Neural crest cell (in vitro differentiated cells): ENCODE results near the gene RASGEF1C. TPM values are rescaled to one million over a fixed set of nuclear protein-coding genes. Genes with fewer than 3 reads are reported as not detected.

Experiments
- DNase-seq: peaks from one replicate; pipeline ENCODE4 v3.0.0; 2021; ENCODE audit warnings: low read depth, mixed read lengths, low spot score
- H3K27ac Mint-ChIP-seq: one replicate; pipeline ENCODE4 v1.8.0; 2021; ENCODE audit warnings: mild to moderate bottlenecking, mixed read lengths; ENCODE audit not compliant: unreplicated experiment
- H3K27me3 Mint-ChIP-seq: 2 replicates; pipeline ENCODE4 v1.8.0; 2021; ENCODE audit warnings: low read depth, mild to moderate bottlenecking, mixed read lengths
- H3K36me3 Mint-ChIP-seq: 2 replicates; pipeline ENCODE4 v1.8.0; 2021; ENCODE audit warnings: low read depth, mild to moderate bottlenecking, mixed read lengths
- H3K4me1 Mint-ChIP-seq: 2 replicates; pipeline ENCODE4 v1.8.0; 2021; ENCODE audit warnings: mixed read lengths
- H3K4me3 Mint-ChIP-seq: one replicate; pipeline ENCODE4 v1.8.0; 2021; ENCODE audit warnings: mild to moderate bottlenecking, mixed read lengths
- H3K9me3 Mint-ChIP-seq: 2 replicates; pipeline ENCODE4 v1.8.0; 2021; ENCODE audit warnings: mixed read lengths
- CTCF ChIP-seq: fragments of 200-600 bp; sonication (generic); conservative IDR thresholded peaks from 2 replicates; pipeline ENCODE4 v1.5.0; 2021; ENCODE audit warnings: antibody characterized with exemption, mild to moderate bottlenecking
- total RNA-seq: library from RNA; stranded (reverse); gene quantifications from 2 replicates; pipeline ENCODE4 v1.2.1, GENCODE V29; 2021

The RASGEF1C gene
- total RNA-seq, 1 donor from 2014 or later = 1.7 TPM

GRCh38 chr5:180068519-180069090 is 140.4 kb downstream of the RASGEF1C start:
- Mint-ChIP-seq H3K9me3 (peaks cover 5% of the 10 kb centered on the region), H3K36me3 (peaks cover 12% of the 10 kb centered on the region), H3K4me1 (peaks cover 41% of the 10 kb centered on the region), H3K4me3 (peak overlapping the region; percentile 84), H3K27ac (peak overlapping the region; percentile 51), H3K27me3 (peaks cover 2% of the 10 kb centered on the region)
- TF ChIP-seq CTCF = no peak
- no peak for DNase-seq

- DNase-seq = no peak
These were observed 141.0 kb downstream of the RASGEF1C start for GRCh38 chr5:180067986-180068385.

GRCh38 chr5:180060192-180060591 is 148.8 kb downstream of the RASGEF1C start:
- Mint-ChIP-seq H3K4me1 (peaks cover 68% of the 10 kb centered on the region), H3K27me3 (no peaks in the 10 kb centered on the region), H3K9me3 (peaks cover 3% of the 10 kb centered on the region), H3K27ac (no peak overlapping the region), H3K36me3 (peaks cover 24% of the 10 kb centered on the region), H3K4me3 (no peak overlapping the region)
- DNase-seq = no peak
- no peak for TF ChIP-seq CTCF

More at GRCh38 chr5:180067986-180068385, 141.0 kb downstream of the RASGEF1C start:
- Mint-ChIP-seq H3K4me1 (peaks cover 45% of the 10 kb centered on the region), H3K9me3 (peaks cover 3% of the 10 kb centered on the region), H3K27me3 (peaks cover 2% of the 10 kb centered on the region), H3K36me3 (peaks cover 16% of the 10 kb centered on the region), H3K27ac (peak overlapping the region; percentile 51), H3K4me3 (peak overlapping the region; percentile 84)
- no peak for TF ChIP-seq CTCF

GRCh38 chr5:180059326-180059725 is 149.7 kb downstream of the RASGEF1C start:
- H3K27me3 Mint-ChIP-seq = no peaks in the 10 kb centered on the region
- peaks cover 70% of the 10 kb centered on the region for H3K4me1 Mint-ChIP-seq
- peaks cover 20% of the 10 kb centered on the region for H3K36me3 Mint-ChIP-seq
- no peak overlapping the region for H3K4me3 Mint-ChIP-seq
- H3K27ac Mint-ChIP-seq = no peak overlapping the region
- DNase-seq = no peak
- H3K9me3 Mint-ChIP-seq = no peaks in the 10 kb centered on the region
- TF ChIP-seq CTCF = no peak

- H3K36me3 Mint-ChIP-seq = peaks cover 8% of the 10 kb centered on the region
- no peak overlapping the region for H3K4me3 Mint-ChIP-seq
- no peaks in the 10 kb centered on the region for H3K27me3 Mint-ChIP-seq
- H3K4me1 Mint-ChIP-seq = peaks cover 75% of the 10 kb centered on the region
- H3K9me3 Mint-ChIP-seq = no peaks in the 10 kb centered on the region
- DNase-seq = no peak
- TF ChIP-seq CTCF = no peak
- no peak overlapping the region for H3K27ac Mint-ChIP-seq
These were observed 152.9 kb downstream of the RASGEF1C start for GRCh38 chr5:180056153-180056552.
